OCI-M2 (cell line): ENCODE data around the gene AIFM2.
"Not testable (repeated sequence)": the region's sequence is repeated elsewhere in the genome, so short reads cannot be mapped to it uniquely, and the experiment has no call there.

ENCODE experiments used
- DNase-seq: peaks from one replicate; lab custom pipeline; 2025; ENCODE audit not compliant: unreplicated experiment; lab: John Stamatoyannopoulos, UW

Gene AIFM2

GRCh38 chr10:70132098-70133029 lies at the start of gene AIFM2:
Gene AIFM2, minus strand, starts transcription at chr10:70132825. Its CDS starts 8,741 bp downstream, at chr10:70124084.
- no peak for DNase-seq

GRCh38 chr10:70179209-70179608 lies 46.6 kb upstream of the AIFM2 start:
- not testable (repeated sequence) for DNase-seq

DNA sequence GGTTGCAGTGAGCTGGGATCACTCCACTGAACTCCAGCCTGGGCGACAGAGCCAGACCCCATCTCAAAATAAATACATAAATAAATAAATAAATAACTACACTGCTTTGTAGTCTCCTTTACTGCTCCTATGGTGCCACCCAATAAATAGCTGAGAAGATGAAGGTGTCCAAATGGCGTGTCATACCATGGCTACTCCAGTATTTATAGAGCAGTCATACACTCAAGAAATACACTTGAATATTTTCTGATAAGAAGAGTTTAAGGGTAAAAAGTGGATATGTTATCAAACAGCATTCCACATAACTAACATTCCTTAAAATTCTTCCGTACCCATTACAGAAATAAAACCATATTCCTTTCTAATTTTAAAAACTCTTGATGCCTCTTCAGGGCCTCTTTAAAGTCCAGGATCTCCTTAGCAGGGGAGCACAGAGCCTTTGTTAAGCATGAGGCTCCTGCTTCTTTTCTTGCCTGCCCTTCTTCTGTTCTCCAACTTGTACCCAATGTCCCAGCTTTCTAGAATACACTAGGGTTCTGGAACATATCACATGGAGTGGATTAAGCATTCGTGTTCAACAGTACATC lies 45.6 kb upstream of the AIFM2 start:
- DNase-seq = no peak

DNA sequence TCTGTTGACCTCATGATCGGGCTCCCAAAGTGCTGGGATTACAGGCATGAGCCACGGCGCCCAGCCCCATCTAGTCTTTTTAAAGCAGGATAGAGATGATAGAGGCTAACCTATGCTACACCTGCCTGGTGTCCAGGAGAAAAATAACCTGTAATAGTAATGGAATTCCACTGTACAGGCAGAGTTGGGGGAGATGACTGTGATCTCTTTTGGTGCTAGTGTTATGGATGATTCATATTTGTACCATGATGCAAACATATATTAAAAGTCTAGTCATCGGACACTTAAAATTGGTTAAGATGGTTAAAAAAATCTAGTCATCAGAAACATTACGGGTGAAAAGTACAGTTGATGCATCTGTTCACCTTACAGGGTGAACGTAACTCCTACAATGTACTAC lies 43.8 kb upstream of the AIFM2 start:
- no peak for DNase-seq

GRCh38 chr10:70175516-70175915 lies 42.9 kb upstream of the AIFM2 start:
- no peak for DNase-seq

DNA sequence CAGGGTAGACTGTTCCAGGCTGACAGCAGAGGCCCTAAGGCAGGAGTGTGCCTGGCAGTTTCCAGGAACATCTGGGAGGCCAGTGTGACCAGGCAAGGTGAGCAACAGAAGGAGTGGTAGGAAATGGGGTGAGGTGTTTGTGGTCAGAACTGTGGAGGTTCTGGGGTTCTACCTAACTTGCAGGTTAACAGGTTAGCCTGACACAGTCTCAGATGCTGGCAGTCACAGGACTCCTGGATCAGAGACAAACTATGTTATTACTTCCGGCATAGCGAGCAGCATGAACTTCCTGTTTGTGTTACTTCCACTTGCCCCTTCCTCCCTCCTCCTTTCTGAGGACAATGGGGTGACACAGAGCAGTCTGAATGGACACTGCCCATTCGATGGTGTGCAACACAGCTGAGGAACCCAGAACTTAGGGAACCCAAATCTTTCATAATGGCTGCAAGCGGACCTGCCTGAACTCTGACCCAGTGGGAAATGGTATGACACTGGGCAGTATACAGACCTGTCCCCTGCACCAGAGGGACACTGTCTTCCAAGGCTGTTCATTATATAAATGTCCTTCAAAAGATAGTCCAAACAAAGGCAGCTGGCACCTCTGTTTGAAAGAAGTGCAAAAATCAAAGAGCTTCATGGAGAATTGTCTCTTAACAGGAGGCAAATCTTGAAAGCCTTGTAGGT lies 41.6 kb upstream of the AIFM2 start:
- no peak for DNase-seq

DNA sequence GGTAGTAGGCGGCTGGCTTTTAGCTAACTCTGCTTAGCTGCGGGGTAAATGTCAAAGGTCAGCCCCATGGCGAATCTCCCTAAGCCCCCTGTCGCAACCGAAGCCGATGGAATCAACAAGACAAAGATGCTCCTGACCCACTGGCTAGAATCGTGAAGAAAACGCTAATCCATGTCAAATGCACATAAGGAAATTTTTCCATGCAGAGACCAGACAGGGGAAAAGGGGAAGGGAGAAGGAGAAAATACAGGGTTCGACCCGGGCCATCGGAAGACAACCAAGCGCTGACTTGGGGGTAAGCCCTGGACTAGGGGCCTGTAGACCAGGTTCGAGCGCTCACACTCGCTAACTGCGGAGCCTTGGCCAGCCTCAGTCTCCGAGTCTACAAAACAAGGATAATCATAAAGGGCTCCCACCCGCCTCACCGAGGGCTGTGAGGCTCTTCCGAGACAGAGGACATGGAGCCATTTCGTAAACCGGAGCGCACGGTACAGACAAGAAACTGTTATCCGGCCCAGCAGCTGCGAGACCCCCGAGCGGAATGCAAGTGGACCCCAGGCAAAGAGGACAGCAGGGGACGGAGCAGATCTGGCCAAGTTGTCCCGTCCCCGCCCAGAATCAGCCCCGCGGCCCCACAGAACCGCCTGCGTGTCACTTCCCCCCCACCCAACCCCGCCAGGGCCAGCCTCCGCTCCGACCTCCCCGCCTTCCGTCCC lies 37.2 kb upstream of the AIFM2 start:
- DNase-seq = no peak

GRCh38 chr10:70169011-70169410 lies 36.4 kb upstream of the AIFM2 start:
- no peak for DNase-seq

- no peak for DNase-seq
These were observed 34.6 kb upstream of the AIFM2 start for GRCh38 chr10:70167246-70167645.

DNA sequence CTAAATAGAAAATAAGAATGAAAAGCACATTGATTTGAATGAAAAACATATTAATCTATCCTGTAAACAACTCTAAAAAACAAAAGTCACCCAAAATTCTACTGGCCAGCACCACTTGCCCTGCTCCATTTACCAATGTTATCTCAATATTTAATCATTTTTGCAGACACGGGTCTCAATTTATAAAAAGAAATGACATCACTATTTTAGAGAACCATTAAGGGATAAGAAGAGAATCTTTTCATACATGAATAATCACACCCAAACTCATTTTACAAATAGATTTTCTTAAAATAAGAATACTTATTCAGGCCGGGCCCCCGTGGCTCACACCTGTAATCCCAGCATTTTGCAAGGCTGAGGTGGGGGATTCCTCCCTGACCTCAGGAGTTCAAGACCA lies 33.8 kb upstream of the AIFM2 start:
- DNase-seq = no peak

GRCh38 chr10:70164163-70164562 lies 31.5 kb upstream of the AIFM2 start:
- DNase-seq = no peak

GRCh38 chr10:70163448-70163847 lies 30.8 kb upstream of the AIFM2 start:
- DNase-seq = no peak

- no peak for DNase-seq
These were observed 30.2 kb upstream of the AIFM2 start for GRCh38 chr10:70162892-70163201.

GRCh38 chr10:70162151-70162891 lies 29.7 kb upstream of the AIFM2 start:
- no peak for DNase-seq

DNA sequence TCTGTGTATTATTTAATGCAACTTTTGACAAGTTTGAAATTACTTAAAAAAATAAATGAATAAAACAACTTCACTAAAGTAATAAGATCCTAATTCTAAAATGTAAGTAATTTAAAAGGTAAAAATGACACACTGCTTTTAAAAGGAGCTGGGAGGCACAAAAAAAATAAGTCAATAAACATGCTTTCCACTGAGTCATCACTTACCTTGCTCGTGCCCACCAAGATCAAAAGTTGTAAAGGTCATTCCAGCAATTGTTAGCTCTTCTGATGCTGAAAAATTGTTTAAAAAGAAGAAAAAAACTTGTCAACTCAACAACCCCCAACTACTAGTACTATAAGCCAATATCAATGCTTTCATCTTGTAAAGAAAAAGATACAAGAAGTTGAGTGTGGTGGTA lies 28.2 kb upstream of the AIFM2 start:
- DNase-seq = no peak

GRCh38 chr10:70159366-70159765 lies 26.7 kb upstream of the AIFM2 start:
- DNase-seq = not testable (repeated sequence)

DNA sequence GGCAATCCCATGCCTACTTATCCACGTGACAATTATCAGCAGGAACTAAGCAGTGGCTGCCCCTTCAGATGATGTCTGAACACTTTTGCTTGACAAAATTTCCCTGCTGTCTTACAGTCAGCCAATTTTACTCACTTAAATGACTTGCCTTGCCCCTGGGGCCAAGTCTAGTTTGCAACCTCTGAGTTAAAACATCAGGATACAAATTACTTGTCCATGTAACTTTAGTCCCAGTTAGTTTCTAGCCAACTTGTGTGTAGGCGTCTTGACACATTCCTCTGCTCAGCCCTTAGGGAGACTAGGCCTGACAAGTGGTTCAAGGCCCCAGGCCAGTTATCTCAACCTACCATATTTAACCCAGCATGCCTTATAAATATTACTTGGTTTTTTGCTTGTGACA lies 25.5 kb upstream of the AIFM2 start:
- no peak for DNase-seq

DNA sequence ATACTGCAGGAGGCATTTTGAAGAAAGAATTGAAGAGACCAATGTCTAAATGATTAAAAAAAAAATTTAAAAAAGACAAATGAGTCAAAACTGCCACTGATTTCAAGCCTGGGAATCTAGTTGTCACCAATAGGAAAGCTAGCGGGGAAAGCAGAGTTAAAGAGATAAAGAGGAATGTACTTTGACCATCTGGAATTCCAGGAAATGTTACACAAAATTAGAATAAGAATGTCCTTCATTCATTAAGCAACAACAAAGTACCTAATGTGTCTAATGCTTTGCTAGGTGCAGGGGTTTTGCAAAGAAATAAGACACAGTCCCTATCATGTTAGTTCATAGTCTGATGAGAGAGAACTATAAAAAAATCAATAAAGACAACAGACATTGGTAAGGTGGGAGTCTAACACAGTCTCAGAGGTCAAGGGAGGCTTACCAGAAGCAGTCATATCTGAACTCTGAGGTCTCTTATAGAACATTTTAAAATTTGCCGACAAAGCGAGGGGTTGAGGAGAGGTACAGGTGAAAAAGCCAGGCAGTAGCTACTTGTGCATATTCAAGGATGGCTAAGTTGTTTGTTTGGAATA lies 22.7 kb upstream of the AIFM2 start:
- DNase-seq = no peak

DNA sequence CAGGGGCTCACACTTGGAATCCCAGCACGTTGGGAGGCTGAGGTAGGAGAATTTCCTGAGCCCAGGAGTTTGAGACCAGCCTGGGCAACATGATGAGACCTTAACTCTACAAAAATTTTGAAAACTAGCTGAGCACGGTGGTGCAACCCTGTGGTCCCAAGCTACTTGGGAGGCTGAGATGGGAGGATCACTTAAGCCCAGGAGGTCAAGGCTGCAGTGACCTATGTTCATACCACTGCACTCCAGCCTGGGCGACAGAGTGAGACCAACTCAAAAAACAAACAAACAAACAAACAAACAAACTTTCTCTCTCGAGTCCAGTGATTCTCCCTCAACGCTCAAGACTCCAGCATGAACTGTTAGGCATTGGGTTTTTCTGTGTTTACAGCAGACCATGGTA lies 15.9 kb upstream of the AIFM2 start:
- no peak for DNase-seq

- no peak for DNase-seq
These were observed 14.6 kb upstream of the AIFM2 start for GRCh38 chr10:70147259-70147625.
